ENCODE data around the gene TUBA1C.
"Not testable (repeated sequence)": the region's sequence is repeated elsewhere in the genome, so short reads cannot be mapped to it uniquely, and the experiment has no call there.

Gene TUBA1C

DNA sequence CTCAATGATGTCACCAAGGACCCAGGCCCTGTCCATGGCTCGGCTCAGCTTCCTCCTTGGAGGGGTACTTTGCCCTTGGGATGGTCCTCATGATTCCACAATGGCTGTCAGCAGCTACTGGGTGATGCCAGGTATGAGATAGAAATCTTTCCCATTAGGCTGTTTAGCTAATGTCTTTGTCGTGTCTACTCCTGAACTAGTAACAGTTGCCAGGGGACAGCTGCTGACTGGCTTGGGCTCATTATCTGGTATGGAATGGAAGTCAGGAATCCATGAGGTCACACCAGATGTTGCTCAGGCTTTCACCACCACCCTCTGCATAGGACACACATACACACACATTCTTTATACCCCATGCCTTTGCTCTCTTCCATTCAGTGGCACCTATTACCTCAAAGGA, 39.3 kb downstream of the TUBA1C start:
- H3K27ac Mint-ChIP-seq: no peak overlapping the region
- H3K36me3 Mint-ChIP-seq (ENCODE audit: low read depth): no peaks in the 10 kb centered on the region
- peaks cover 46% of the 10 kb centered on the region for H3K27me3 Mint-ChIP-seq
- H3K4me1 Mint-ChIP-seq (ENCODE audit: low read depth): peaks cover 4% of the 10 kb centered on the region
- H3K9me3 Mint-ChIP-seq: no peaks in the 10 kb centered on the region
- H3K4me3 Mint-ChIP-seq: no peak overlapping the region

DNA sequence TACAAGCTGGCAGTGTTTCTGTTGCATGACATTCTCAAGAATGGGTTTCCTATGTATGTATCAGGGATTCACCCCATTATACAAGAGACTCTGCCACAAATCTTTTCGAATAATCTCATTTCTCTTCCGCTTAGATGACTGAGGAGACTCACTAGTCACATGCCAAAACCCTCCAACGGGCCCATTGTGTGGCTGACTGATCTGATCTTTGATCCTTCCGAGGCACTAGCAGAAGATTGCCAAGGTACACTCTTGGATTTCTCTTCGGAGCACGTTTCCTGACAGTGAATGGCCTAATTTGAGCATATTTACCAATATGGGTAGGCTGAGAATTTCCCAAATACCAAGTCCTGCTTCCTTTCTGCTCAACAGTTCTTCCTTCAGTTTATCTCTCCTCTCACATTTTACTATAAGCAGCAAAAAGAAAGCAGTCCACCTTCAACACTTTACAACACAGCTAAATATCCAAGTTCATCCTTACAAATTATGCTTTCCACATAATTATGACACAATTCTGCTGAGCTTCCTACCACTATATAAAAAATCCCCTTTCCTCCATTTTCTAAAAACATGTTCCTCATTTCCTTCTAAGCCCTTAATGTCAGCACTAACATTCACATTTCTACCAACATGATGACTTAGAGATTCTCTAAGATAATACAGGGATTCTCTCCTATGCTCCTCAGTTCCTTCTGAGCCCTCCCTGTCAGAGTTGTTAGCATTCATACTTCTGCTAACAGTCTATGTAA, 41.1 kb downstream of the TUBA1C start:
- H3K27me3 Mint-ChIP-seq: peaks cover 45% of the 10 kb centered on the region
- H3K9me3 Mint-ChIP-seq: no peaks in the 10 kb centered on the region
- H3K4me1 Mint-ChIP-seq (ENCODE audit: low read depth): peaks cover 4% of the 10 kb centered on the region

DNA sequence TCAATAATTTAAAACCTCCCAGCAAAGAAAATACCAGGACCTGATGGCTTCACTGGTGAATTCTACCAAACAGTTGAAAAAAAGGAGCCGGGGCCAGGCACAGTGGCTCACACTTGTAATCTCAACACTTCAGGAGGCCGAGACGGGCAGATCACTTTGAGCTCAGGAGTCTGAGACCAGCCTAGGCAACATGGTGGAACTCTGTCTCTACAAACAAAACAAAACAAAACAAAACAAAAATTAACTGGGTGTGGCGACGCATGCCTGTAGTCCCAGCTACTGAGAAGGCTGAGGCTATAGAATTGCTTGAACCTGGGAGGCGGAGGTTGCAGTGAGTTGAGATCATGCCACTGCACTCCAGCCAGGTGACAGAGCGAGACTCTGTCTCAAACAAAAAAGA, 44.5 kb downstream of the TUBA1C start:
- H3K4me1 Mint-ChIP-seq (ENCODE audit: low read depth): no peaks in the 10 kb centered on the region
- peaks cover 28% of the 10 kb centered on the region for H3K27me3 Mint-ChIP-seq
- no peak overlapping the region for H3K4me3 Mint-ChIP-seq
- H3K27ac Mint-ChIP-seq: no peak overlapping the region
- H3K9me3 Mint-ChIP-seq: no peaks in the 10 kb centered on the region
- H3K36me3 Mint-ChIP-seq (ENCODE audit: low read depth): no peaks in the 10 kb centered on the region

More for the DNA sequence above, 41.1 kb downstream of the TUBA1C start:
- H3K27ac Mint-ChIP-seq: no peak overlapping the region
- H3K4me3 Mint-ChIP-seq: no peak overlapping the region
- no peaks in the 10 kb centered on the region for H3K36me3 Mint-ChIP-seq (ENCODE audit: low read depth)

DNA sequence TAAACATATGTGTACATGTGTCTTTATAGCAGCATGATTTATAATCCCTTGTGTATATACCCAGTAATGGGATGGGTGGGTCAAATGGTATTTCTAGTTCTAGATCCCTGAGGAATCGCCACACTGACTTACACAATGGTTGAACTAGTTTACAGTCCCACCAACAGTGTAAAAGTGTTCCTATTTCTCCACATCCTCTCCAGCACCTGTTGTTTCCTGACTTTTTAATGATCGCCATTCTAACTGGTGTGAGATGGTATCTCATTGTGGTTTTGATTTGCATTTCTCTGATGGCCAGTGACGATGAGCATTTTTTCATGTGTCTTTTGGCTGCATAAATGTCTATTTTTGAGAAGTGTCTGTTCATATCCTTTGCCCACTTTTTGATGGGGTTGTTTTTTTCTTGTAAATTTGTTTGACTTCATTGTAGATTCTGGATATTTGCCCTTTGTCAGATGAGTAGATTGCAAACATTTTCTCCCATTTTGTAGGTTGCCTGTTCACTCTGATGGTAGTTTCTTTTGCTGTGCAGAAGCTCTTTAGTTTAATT, 45.6 kb downstream of the TUBA1C start:
- H3K4me3 Mint-ChIP-seq: not testable (repeated sequence)

DNA sequence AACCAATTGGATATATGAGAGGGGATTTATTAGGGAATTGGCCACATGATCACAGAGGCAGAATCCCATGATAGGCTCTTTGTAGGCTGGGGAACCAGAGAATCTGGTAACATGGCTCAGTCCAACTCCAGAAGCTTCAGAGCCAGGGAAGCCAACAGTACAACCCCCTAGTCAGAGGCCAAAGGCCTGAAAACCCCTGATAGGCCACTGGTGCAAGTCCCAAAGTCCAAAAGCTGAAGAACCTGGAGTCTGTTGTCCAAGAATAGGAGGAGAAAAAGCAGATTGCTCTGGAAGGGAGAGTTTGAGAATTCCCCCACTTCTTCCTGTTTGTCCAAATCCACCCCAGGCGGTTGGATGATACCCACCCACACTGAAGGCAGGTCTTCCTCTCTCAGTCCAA, 49.9 kb downstream of the TUBA1C start:
- H3K36me3 Mint-ChIP-seq (ENCODE audit: low read depth): no peaks in the 10 kb centered on the region
- no peaks in the 10 kb centered on the region for H3K4me1 Mint-ChIP-seq (ENCODE audit: low read depth)
- H3K27ac Mint-ChIP-seq: no peak overlapping the region
- no peak overlapping the region for H3K4me3 Mint-ChIP-seq
- no peaks in the 10 kb centered on the region for H3K9me3 Mint-ChIP-seq
- peaks cover 4% of the 10 kb centered on the region for H3K27me3 Mint-ChIP-seq

More for the DNA sequence above, 45.6 kb downstream of the TUBA1C start:
- not testable (repeated sequence) for H3K36me3 Mint-ChIP-seq (ENCODE audit: low read depth); H3K9me3 Mint-ChIP-seq; H3K4me1 Mint-ChIP-seq (ENCODE audit: low read depth); H3K27ac Mint-ChIP-seq
- peaks cover 23% of the 10 kb centered on the region for H3K27me3 Mint-ChIP-seq

DNA sequence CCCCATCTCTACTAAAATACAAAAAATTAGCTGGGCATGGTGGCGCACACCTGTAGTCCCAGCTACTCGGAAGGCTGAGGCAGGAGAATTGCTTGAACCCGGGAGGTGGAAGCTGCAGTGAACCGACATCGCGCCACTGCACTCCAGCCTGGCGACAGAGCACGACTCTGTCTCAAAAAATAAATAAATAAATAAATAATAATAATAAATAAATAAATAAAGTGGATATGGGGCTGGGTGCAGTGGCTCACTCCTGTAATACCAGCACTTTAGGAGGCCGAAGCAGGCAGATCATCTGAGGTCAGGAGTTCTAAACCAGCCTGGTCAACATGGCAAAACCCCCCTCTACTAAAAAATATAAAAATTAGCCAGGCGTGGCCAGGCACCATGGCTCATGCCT, 52.2 kb downstream of the TUBA1C start:
- not testable (repeated sequence) for H3K4me3 Mint-ChIP-seq; H3K36me3 Mint-ChIP-seq (ENCODE audit: low read depth); H3K27me3 Mint-ChIP-seq; H3K9me3 Mint-ChIP-seq; H3K27ac Mint-ChIP-seq
- peaks cover 12% of the 10 kb centered on the region for H3K4me1 Mint-ChIP-seq (ENCODE audit: low read depth)

DNA sequence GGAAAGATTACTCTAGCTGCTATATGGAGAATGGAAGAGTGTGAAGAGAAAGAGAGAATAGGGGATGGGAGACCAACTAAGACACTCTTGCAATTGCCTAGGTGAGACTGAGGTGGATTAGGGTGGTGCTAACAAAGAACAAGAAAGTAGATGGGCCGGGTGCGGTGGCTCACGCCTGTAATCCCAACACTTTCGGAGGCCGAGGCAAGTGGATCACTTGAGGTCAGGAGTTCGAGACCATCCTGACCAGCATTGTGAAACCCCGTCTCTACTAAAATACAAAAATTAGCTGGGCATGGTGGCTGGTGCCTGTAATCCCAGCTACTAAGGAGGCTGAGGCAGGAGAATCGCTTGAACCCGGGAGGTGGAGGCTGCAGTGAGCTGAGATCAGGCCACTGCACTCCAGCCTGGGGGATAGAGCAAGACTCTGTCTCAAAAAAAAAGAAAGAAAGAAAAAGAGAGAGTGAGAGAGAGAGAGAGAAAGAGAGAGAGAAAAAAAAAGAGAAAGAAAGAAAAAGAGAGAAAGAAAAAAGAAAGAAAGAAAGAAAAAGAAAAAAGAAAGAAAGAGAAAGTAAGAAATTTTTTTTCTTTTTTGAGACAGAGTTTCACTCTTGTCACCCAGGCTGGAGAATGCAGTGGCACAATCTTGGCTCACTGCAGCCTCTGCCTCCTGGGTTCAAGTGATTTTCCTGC, 55.7 kb downstream of the TUBA1C start:
- H3K27me3 Mint-ChIP-seq; H3K27ac Mint-ChIP-seq; H3K36me3 Mint-ChIP-seq (ENCODE audit: low read depth); H3K9me3 Mint-ChIP-seq; H3K4me3 Mint-ChIP-seq: not testable (repeated sequence)
- peaks cover 23% of the 10 kb centered on the region for H3K4me1 Mint-ChIP-seq (ENCODE audit: low read depth)

DNA sequence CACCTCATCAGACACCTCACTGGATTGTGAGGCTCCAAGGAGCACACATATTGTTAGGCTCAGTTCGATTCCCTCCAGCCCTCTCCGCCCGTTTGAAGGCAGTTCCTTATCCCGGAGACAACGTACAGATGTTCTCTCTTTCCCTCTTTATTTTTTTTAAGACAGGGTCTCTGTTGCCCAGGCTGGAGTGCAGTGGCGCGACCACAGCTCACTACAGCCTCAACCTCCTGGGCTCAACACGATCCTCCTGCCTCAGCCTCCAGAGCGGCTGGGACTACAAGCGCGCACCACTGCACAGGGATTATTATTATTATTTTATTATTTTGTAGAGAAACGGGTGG, 57.5 kb downstream of the TUBA1C start:
- no peaks in the 10 kb centered on the region for H3K9me3 Mint-ChIP-seq
- no peaks in the 10 kb centered on the region for H3K27me3 Mint-ChIP-seq
- peaks cover 4% of the 10 kb centered on the region for H3K36me3 Mint-ChIP-seq (ENCODE audit: low read depth)

DNA sequence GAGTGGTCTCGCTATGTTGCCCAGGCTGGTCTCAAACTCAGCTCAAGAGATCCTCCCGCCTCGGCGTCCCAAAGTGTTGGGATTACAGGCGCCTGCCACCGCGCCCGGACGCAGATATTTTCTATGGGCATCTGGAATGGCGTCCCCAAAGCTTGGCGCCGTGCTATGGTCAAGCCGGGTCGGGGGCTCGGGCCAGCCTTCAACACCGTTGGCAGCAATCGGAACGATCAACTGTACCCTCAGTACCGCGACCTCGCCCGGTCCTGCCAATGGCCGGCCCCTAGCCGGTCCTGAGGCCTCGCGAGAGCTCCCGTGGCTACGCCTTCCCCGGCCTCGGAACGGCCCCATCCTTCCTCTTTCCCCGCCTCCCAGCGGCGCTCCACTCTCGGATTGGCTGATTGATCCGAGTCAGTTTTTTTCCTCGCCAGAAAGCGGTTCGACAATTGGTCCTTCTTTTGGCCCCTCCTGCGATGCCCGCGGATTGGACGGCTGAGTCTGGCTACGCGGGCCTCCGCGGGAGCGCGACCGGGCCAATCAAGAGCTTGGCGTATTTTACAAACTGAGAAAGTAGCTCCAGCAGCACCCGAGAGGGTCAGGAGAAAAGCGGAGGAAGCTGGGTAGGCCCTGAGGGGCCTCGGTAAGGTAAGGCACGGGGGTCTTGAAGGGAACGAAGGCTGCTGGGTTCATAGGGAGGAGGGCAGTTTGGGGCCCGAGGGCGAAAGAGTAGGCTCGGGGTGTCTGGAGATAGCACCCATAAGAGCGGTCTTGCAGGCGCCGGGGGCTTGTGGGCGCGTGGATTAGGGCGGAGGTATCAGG, 58.0 kb downstream of the TUBA1C start, which contains the start of gene TROAP:
Gene TROAP (plus strand): TSS at position 548 of the 816 bp plus-strand sequence. CDS start 354 bp downstream, outside the sequence.
- Mint-ChIP-seq H3K27ac (peak within 1 kb of the TSS; percentile 97), H3K27me3 (no peaks in the 10 kb centered on the region), H3K36me3 (ENCODE audit: low read depth) (peaks cover 7% of the 10 kb centered on the region)

More for the DNA sequence above, 57.5 kb downstream of the TUBA1C start:
- Mint-ChIP-seq H3K4me3 (peak overlapping the region; percentile 99), H3K27ac (peak overlapping the region; percentile 97), H3K4me1 (ENCODE audit: low read depth) (peaks cover 23% of the 10 kb centered on the region)

DNA sequence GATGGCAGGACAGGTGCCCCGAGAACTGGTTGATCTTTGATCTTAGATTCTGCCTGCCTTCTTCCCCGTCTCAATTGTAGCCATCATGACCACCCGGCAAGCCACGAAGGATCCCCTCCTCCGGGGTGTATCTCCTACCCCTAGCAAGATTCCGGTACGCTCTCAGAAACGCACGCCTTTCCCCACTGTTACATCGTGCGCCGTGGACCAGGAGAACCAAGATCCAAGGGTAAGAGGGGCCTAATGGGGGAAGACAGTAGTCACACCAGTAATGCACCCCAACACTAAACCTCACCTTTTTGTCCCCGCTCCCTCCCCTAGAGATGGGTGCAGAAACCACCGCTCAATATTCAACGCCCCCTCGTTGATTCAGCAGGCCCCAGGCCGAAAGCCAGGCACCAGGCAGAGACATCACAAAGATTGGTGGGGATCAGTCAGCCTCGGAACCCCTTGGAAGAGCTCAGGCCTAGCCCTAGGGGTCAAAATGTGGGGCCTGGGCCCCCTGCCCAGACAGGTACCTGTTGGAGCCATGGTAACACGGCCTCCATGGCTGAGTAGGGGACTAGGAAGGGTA, 58.7 kb downstream of the TUBA1C start:
- Mint-ChIP-seq H3K4me3 (peak overlapping the region; percentile 99), H3K9me3 (no peaks in the 10 kb centered on the region), H3K36me3 (ENCODE audit: low read depth) (peaks cover 9% of the 10 kb centered on the region), H3K27ac (peak overlapping the region; percentile 97), H3K4me1 (ENCODE audit: low read depth) (peaks cover 23% of the 10 kb centered on the region), H3K27me3 (no peaks in the 10 kb centered on the region)

More for the DNA sequence above, 58.0 kb downstream of the TUBA1C start, which contains the start of gene TROAP:
- no peaks in the 10 kb centered on the region for H3K9me3 Mint-ChIP-seq
- H3K4me1 Mint-ChIP-seq (ENCODE audit: low read depth): peaks cover 23% of the 10 kb centered on the region
- H3K4me3 Mint-ChIP-seq: peak within 1 kb of the TSS; percentile 99

Data from stimulated activated naive CD8-positive, alpha-beta T cell treated with anti-CD3 and anti-CD28 coated beads, Interleukin-15, Interleukin-2, amounts not matched to agents 100 ng/mL and 50 ng/mL, for 24 hours (primary cell).